ENCODE data around the gene KIAA0930. TPM values are rescaled to one million over a fixed set of nuclear protein-coding genes. Genes with fewer than 3 reads are reported as not detected.

KIAA0930 gene
- total RNA-seq: 10 to 100 TPM; 51.6 to 64.9 (median 62.0) TPM

GRCh38 chr22:45240810-45241631 lies at the start of gene KIAA0930:
Gene KIAA0930 (minus strand): TSS chr22:45240894. CDS start chr22:45240703, 191 bp downstream.
- Histone ChIP-seq H3K9me3 (no peaks in the 10 kb centered on the region), H3K4me3 (peak within 1 kb of the TSS; percentile 62 to 89 (median 74)), H3K27ac (peak within 1 kb of the TSS in 3 of 4 donors; percentile 74 to 85 (median 78)), H3K27me3 (no peaks in the 10 kb centered on the region), H3K4me1 (peaks cover 0 to 60% (median 27%) of the 10 kb centered on the region in 4 donors), H3K36me3 (peaks cover 0 to 13% (median 0%) of the 10 kb centered on the region in 3 donors)
- WGBS, 2 donors: 20 to 22% methylated on average over 19 to 20 of the region's 66 CpGs
- TF ChIP-seq POLR2A (IDR thresholded peaks at IDR 0.05): no peak
- DNase-seq (ENCODE audit: low spot score in 2 of 2): peak; percentile 65 to 73

GRCh38 chr22:45286854-45287551 lies 46.3 kb upstream of the KIAA0930 start:
- H3K4me1 ChIP-seq: peaks cover 0 to 21% (median 3%) of the 10 kb centered on the region in 4 donors
- no peak for DNase-seq (ENCODE audit: low spot score in 2 of 2)
- no peaks in the 10 kb centered on the region for H3K9me3 ChIP-seq
- WGBS, 2 donors: 80 to 83% methylated on average over 9 to 12 of the region's 12 CpGs
- TF ChIP-seq POLR2A (IDR thresholded peaks at IDR 0.05): no peak
- no peak for TF ChIP-seq CTCF (IDR thresholded peaks at IDR 0.05)
- TF ChIP-seq EP300 (IDR thresholded peaks at IDR 0.05): no peak
- no peaks in the 10 kb centered on the region for H3K36me3 ChIP-seq
- no peak overlapping the region for H3K4me3 ChIP-seq
- peaks cover 0 to 42% of the 10 kb centered on the region in 2 donors for H3K27me3 ChIP-seq
- H3K27ac ChIP-seq: no peak overlapping the region

GRCh38 chr22:45285263-45286058 lies 44.8 kb upstream of the KIAA0930 start:
- Histone ChIP-seq H3K27me3 (peaks cover 0 to 33% of the 10 kb centered on the region in 2 donors), H3K4me1 (peaks cover 0 to 23% (median 5%) of the 10 kb centered on the region in 4 donors), H3K4me3 (peak overlapping the region in 2 of 4 donors; percentile 26 to 38), H3K27ac (no peak overlapping the region), H3K9me3 (no peaks in the 10 kb centered on the region), H3K36me3 (no peaks in the 10 kb centered on the region)
- 41 to 44% methylated on average over 16 of the region's 16 CpGs for WGBS, 2 donors
- TF ChIP-seq EP300 (IDR thresholded peaks at IDR 0.05) (no peak), POLR2A (IDR thresholded peaks at IDR 0.05) (no peak), CTCF (IDR thresholded peaks at IDR 0.05) (no peak)
- DNase-seq (ENCODE audit: low spot score in 2 of 2): no peak

GRCh38 chr22:45284705-45285262 lies 44.1 kb upstream of the KIAA0930 start, which contains the start of gene UPK3A:
Gene UPK3A (plus strand): TSS chr22:45284949. CDS start chr22:45285014, 65 bp downstream.
- Histone ChIP-seq H3K9me3 (no peaks in the 10 kb centered on the region), H3K27ac (no peak within 1 kb of the TSS), H3K36me3 (no peaks in the 10 kb centered on the region), H3K4me3 (peak within 1 kb of the TSS in 2 of 4 donors; percentile 26 to 38), H3K27me3 (peaks cover 0 to 33% of the 10 kb centered on the region in 2 donors), H3K4me1 (peaks cover 0 to 28% (median 11%) of the 10 kb centered on the region in 4 donors)
- TF ChIP-seq POLR2A (IDR thresholded peaks at IDR 0.05) (no peak), EP300 (IDR thresholded peaks at IDR 0.05) (no peak), CTCF (IDR thresholded peaks at IDR 0.05) (no peak)
- WGBS, 2 donors: 6 to 13% methylated on average over 21 of the region's 46 CpGs
- DNase-seq (ENCODE audit: low spot score in 2 of 2): no peak

- Histone ChIP-seq H3K27me3 (peaks cover 0 to 28% of the 10 kb centered on the region in 2 donors), H3K27ac (no peak overlapping the region), H3K9me3 (no peaks in the 10 kb centered on the region), H3K4me3 (no peak overlapping the region), H3K36me3 (no peaks in the 10 kb centered on the region), H3K4me1 (peaks cover 0 to 37% (median 16%) of the 10 kb centered on the region in 4 donors)
- 78 to 81% methylated on average over 3 of the region's 3 CpGs for WGBS, 2 donors
- no peak for TF ChIP-seq EP300 (IDR thresholded peaks at IDR 0.05)
- no peak for TF ChIP-seq POLR2A (IDR thresholded peaks at IDR 0.05)
- no peak for TF ChIP-seq CTCF (IDR thresholded peaks at IDR 0.05)
- DNase-seq (ENCODE audit: low spot score in 2 of 2): no peak
Observed at GRCh38 chr22:45281010-45281409, 40.3 kb upstream of the KIAA0930 start.
